ENCODE results near the gene TADA2A.
"Not testable (repeated sequence)": the region's sequence is repeated elsewhere in the genome, so short reads cannot be mapped to it uniquely, and the experiment has no call there.

The TADA2A gene

GRCh38 chr17:37457801-37458200 lies 51.1 kb downstream of the TADA2A start:
- H3K79me2 ChIP-seq (ENCODE audit: control insufficient read depth, insufficient read depth, low read length, poor library complexity); H3K18ac ChIP-seq (ENCODE audit: low read length); H3K4me2 ChIP-seq (ENCODE audit: low read length); H3K4ac ChIP-seq (ENCODE audit: low read depth, low read length); H3K9ac ChIP-seq (ENCODE audit: low read length); H3K36me3 ChIP-seq (ENCODE audit: control insufficient read depth in 1 of 2, insufficient read depth in 2 of 2, low read length in 2 of 2); H3K9me3 ChIP-seq (ENCODE audit: insufficient read depth, low read depth, low read length); H4K91ac ChIP-seq (ENCODE audit: low read depth, low read length); H3K27me3 ChIP-seq (ENCODE audit: insufficient read depth, low read length); H2BK120ac ChIP-seq (ENCODE audit: insufficient read depth, low read length, poor library complexity); H3K27ac ChIP-seq (ENCODE audit: low read depth, low read length); H2BK12ac ChIP-seq (ENCODE audit: low read length); H3K23ac ChIP-seq (ENCODE audit: low read length); H3K4me1 ChIP-seq (ENCODE audit: control insufficient read depth in 1 of 2, insufficient read depth in 2 of 2, low read length in 2 of 2); H3K79me1 ChIP-seq (ENCODE audit: low read length); DNase-seq; H4K12ac ChIP-seq (ENCODE audit: low read depth, low read length); H3K14ac ChIP-seq (ENCODE audit: low read length); H4K8ac ChIP-seq (ENCODE audit: low read depth, low read length); H3K4me3 ChIP-seq (ENCODE audit: low read depth, low read length); H2AFZ ChIP-seq (ENCODE audit: insufficient read depth, low read length, poor library complexity); H2BK5ac ChIP-seq (ENCODE audit: low read depth, low read length, poor library complexity); H2AK5ac ChIP-seq (ENCODE audit: low read length): not testable (repeated sequence)
- whole genome bisulfite sequencing (ENCODE audit: extremely low coverage, insufficient coverage, insufficient read length), result no CpG with 5 or more reads among the region's 3 CpGs

GRCh38 chr17:37458805-37459204 lies 52.1 kb downstream of the TADA2A start:
- Histone ChIP-seq H3K9me3 (ENCODE audit: insufficient read depth, low read depth, low read length) (no peaks in the 10 kb centered on the region), H3K27me3 (ENCODE audit: insufficient read depth, low read length) (no peaks in the 10 kb centered on the region), H3K4me2 (ENCODE audit: low read length) (no peak overlapping the region), H3K14ac (ENCODE audit: low read length) (no peak overlapping the region), H2AFZ (ENCODE audit: insufficient read depth, low read length, poor library complexity) (no peak overlapping the region), H3K4ac (ENCODE audit: low read depth, low read length) (no peak overlapping the region), H3K36me3 (ENCODE audit: control insufficient read depth in 1 of 2, insufficient read depth in 2 of 2, low read length in 2 of 2) (peaks cover 2% of the 10 kb centered on the region in 2 experiments), H2AK5ac (ENCODE audit: low read length) (no peak overlapping the region), H3K23ac (ENCODE audit: low read length) (no peak overlapping the region), H3K4me3 (ENCODE audit: low read depth, low read length) (no peak overlapping the region), H3K18ac (ENCODE audit: low read length) (no peak overlapping the region), H3K9ac (ENCODE audit: low read length) (no peak overlapping the region), H3K79me1 (ENCODE audit: low read length) (no peaks in the 10 kb centered on the region), H2BK12ac (ENCODE audit: low read length) (no peak overlapping the region), H2BK120ac (ENCODE audit: insufficient read depth, low read length, poor library complexity) (no peak overlapping the region), H4K12ac (ENCODE audit: low read depth, low read length) (no peak overlapping the region), H3K27ac (ENCODE audit: low read depth, low read length) (no peak overlapping the region), H2BK5ac (ENCODE audit: low read depth, low read length, poor library complexity) (no peak overlapping the region), H3K4me1 (ENCODE audit: control insufficient read depth in 1 of 2, insufficient read depth in 2 of 2, low read length in 2 of 2) (no peaks in the 10 kb centered on the region), H4K8ac (ENCODE audit: low read depth, low read length) (no peak overlapping the region), H3K79me2 (ENCODE audit: control insufficient read depth, insufficient read depth, low read length, poor library complexity) (no peaks in the 10 kb centered on the region), H4K91ac (ENCODE audit: low read depth, low read length) (no peak overlapping the region)
- no CpG with 5 or more reads among the region's 3 CpGs for WGBS (ENCODE audit: extremely low coverage, insufficient coverage, insufficient read length)
- no peak for DNase-seq

GRCh38 chr17:37461668-37462067 lies 55.0 kb downstream of the TADA2A start:
- Histone ChIP-seq H3K4me1 (ENCODE audit: control insufficient read depth in 1 of 2, insufficient read depth in 2 of 2, low read length in 2 of 2) (no peaks in the 10 kb centered on the region), H3K79me2 (ENCODE audit: control insufficient read depth, insufficient read depth, low read length, poor library complexity) (no peaks in the 10 kb centered on the region), H3K36me3 (ENCODE audit: control insufficient read depth in 1 of 2, insufficient read depth in 2 of 2, low read length in 2 of 2) (peaks cover 2 to 6% of the 10 kb centered on the region in 2 experiments), H3K9me3 (ENCODE audit: insufficient read depth, low read depth, low read length) (no peaks in the 10 kb centered on the region), H4K8ac (ENCODE audit: low read depth, low read length) (no peak overlapping the region), H3K4ac (ENCODE audit: low read depth, low read length) (no peak overlapping the region), H3K27me3 (ENCODE audit: insufficient read depth, low read length) (no peaks in the 10 kb centered on the region), H3K4me2 (ENCODE audit: low read length) (no peak overlapping the region), H3K79me1 (ENCODE audit: low read length) (no peaks in the 10 kb centered on the region), H3K9ac (ENCODE audit: low read length) (no peak overlapping the region), H3K18ac (ENCODE audit: low read length) (no peak overlapping the region), H4K12ac (ENCODE audit: low read depth, low read length) (no peak overlapping the region), H2BK12ac (ENCODE audit: low read length) (no peak overlapping the region), H2AFZ (ENCODE audit: insufficient read depth, low read length, poor library complexity) (no peak overlapping the region), H4K91ac (ENCODE audit: low read depth, low read length) (no peak overlapping the region), H3K23ac (ENCODE audit: low read length) (no peak overlapping the region), H2BK120ac (ENCODE audit: insufficient read depth, low read length, poor library complexity) (no peak overlapping the region), H3K4me3 (ENCODE audit: low read depth, low read length) (no peak overlapping the region), H2AK5ac (ENCODE audit: low read length) (no peak overlapping the region), H2BK5ac (ENCODE audit: low read depth, low read length, poor library complexity) (no peak overlapping the region), H3K14ac (ENCODE audit: low read length) (no peak overlapping the region), H3K27ac (ENCODE audit: low read depth, low read length) (no peak overlapping the region)
- no peak for DNase-seq
- no CpG with 5 or more reads among the region's 3 CpGs for WGBS (ENCODE audit: extremely low coverage, insufficient coverage, insufficient read length)

GRCh38 chr17:37462492-37462891 lies 55.8 kb downstream of the TADA2A start:
- Histone ChIP-seq H4K91ac (ENCODE audit: low read depth, low read length) (no peak overlapping the region), H2AK5ac (ENCODE audit: low read length) (no peak overlapping the region), H2BK120ac (ENCODE audit: insufficient read depth, low read length, poor library complexity) (no peak overlapping the region), H3K79me1 (ENCODE audit: low read length) (no peaks in the 10 kb centered on the region), H2BK5ac (ENCODE audit: low read depth, low read length, poor library complexity) (no peak overlapping the region), H4K8ac (ENCODE audit: low read depth, low read length) (no peak overlapping the region), H3K9ac (ENCODE audit: low read length) (no peak overlapping the region), H3K4me3 (ENCODE audit: low read depth, low read length) (no peak overlapping the region), H3K27ac (ENCODE audit: low read depth, low read length) (no peak overlapping the region), H4K12ac (ENCODE audit: low read depth, low read length) (no peak overlapping the region), H3K4me2 (ENCODE audit: low read length) (no peak overlapping the region), H3K4me1 (ENCODE audit: control insufficient read depth in 1 of 2, insufficient read depth in 2 of 2, low read length in 2 of 2) (no peaks in the 10 kb centered on the region), H3K79me2 (ENCODE audit: control insufficient read depth, insufficient read depth, low read length, poor library complexity) (no peaks in the 10 kb centered on the region), H3K36me3 (ENCODE audit: control insufficient read depth in 1 of 2, insufficient read depth in 2 of 2, low read length in 2 of 2) (peaks cover 2 to 6% of the 10 kb centered on the region in 2 experiments), H3K4ac (ENCODE audit: low read depth, low read length) (no peak overlapping the region), H3K23ac (ENCODE audit: low read length) (no peak overlapping the region), H2BK12ac (ENCODE audit: low read length) (no peak overlapping the region), H2AFZ (ENCODE audit: insufficient read depth, low read length, poor library complexity) (no peak overlapping the region), H3K14ac (ENCODE audit: low read length) (no peak overlapping the region), H3K9me3 (ENCODE audit: insufficient read depth, low read depth, low read length) (no peaks in the 10 kb centered on the region), H3K27me3 (ENCODE audit: insufficient read depth, low read length) (no peaks in the 10 kb centered on the region), H3K18ac (ENCODE audit: low read length) (no peak overlapping the region)
- no peak for DNase-seq
- WGBS (ENCODE audit: extremely low coverage, insufficient coverage, insufficient read length), result no CpG with 5 or more reads among the region's 5 CpGs
